Stimulated activated CD8-positive, alpha-beta memory T cell treated with anti-CD3 and anti-CD28 coated beads, Interleukin-4, amount 100 ng/mL, for 48 hours (primary cell): ENCODE measurements around the gene CCDC13.
"Not testable (repeated sequence)": the region's sequence is repeated elsewhere in the genome, so short reads cannot be mapped to it uniquely, and the experiment has no call there.

Experiments
- DNase-seq: peaks from one replicate; pipeline ENCODE4 v3.0.0-alpha.2; 2020

The CCDC13 gene

GRCh38 chr3:42772670-42773408, at the start of gene CCDC13:
TSS of gene CCDC13 (minus strand) at chr3:42773253. CDS start at chr3:42758345, 14,908 bp downstream.
- peak; percentile 98 for DNase-seq

GRCh38 chr3:42822828-42823227, 49.8 kb upstream of the CCDC13 start:
- DNase-seq: no peak

- DNase-seq: no peak
Observed at GRCh38 chr3:42820746-42821051, 47.6 kb upstream of the CCDC13 start.

GRCh38 chr3:42819351-42819965, 46.4 kb upstream of the CCDC13 start:
- DNase-seq: no peak

GRCh38 chr3:42815826-42816225, 42.8 kb upstream of the CCDC13 start:
- no peak for DNase-seq

- no peak for DNase-seq
Observed at GRCh38 chr3:42814914-42815507, 42.0 kb upstream of the CCDC13 start.

GRCh38 chr3:42814246-42814645, 41.2 kb upstream of the CCDC13 start:
- no peak for DNase-seq

- DNase-seq: not testable (repeated sequence)
Observed at GRCh38 chr3:42811118-42811883, 38.2 kb upstream of the CCDC13 start.

GRCh38 chr3:42810706-42811105, 37.7 kb upstream of the CCDC13 start:
- not testable (repeated sequence) for DNase-seq

GRCh38 chr3:42809202-42809601, 36.1 kb upstream of the CCDC13 start, which contains the start of gene ACKR2:
TSS of gene ACKR2 (plus strand) at chr3:42809445. CDS start at chr3:42864503, 55,058 bp downstream.
- no peak for DNase-seq

GRCh38 chr3:42807929-42808328, 34.9 kb upstream of the CCDC13 start:
- no peak for DNase-seq

- no peak for DNase-seq
Observed at GRCh38 chr3:42805141-42805821, 32.2 kb upstream of the CCDC13 start.

- DNase-seq: no peak
Observed at GRCh38 chr3:42804831-42805132, 31.7 kb upstream of the CCDC13 start.

- DNase-seq: peak; percentile 94
Observed at GRCh38 chr3:42804106-42804830, 31.2 kb upstream of the CCDC13 start, which contains the start of gene HIGD1A. TSS of gene HIGD1A (minus strand) at chr3:42804490. CDS start at chr3:42794253, 10,237 bp downstream.

GRCh38 chr3:42803414-42804105, 30.5 kb upstream of the CCDC13 start:
- no peak for DNase-seq

- no peak for DNase-seq
Observed at GRCh38 chr3:42802876-42803413, 29.9 kb upstream of the CCDC13 start.

- DNase-seq: no peak
Observed at GRCh38 chr3:42801784-42802183, 28.7 kb upstream of the CCDC13 start.

GRCh38 chr3:42801048-42801620, 28.1 kb upstream of the CCDC13 start:
- DNase-seq: no peak

- no peak for DNase-seq
Observed at GRCh38 chr3:42800251-42800650, 27.2 kb upstream of the CCDC13 start.

- no peak for DNase-seq
Observed at GRCh38 chr3:42799376-42799775, 26.3 kb upstream of the CCDC13 start.

- DNase-seq: no peak
Observed at GRCh38 chr3:42796332-42796885, 23.4 kb upstream of the CCDC13 start.
